GM19468 (cell line): ENCODE data around the gene APC2.

Source experiments
- ATAC-seq: cut with Tn5 transposase; IDR thresholded peaks from one replicate; pipeline ENCODE4 v1.9.1; 2021; ENCODE audit warnings: mild to moderate bottlenecking, moderate library complexity, moderate number of reproducible peaks; ENCODE audit not compliant: unreplicated experiment; ENCODE audit errors: extremely low read depth

Gene APC2

GRCh38 chr19:1441677-1442438 is 8.1 kb upstream of the APC2 start:
- ATAC-seq, result no peak

- ATAC-seq, result no peak
These were observed 4.6 kb upstream of the APC2 start for GRCh38 chr19:1445185-1445931.

- no peak for ATAC-seq
These were observed 3.8 kb upstream of the APC2 start for GRCh38 chr19:1445932-1446712.

- no peak for ATAC-seq
These were observed 3.0 kb upstream of the APC2 start for GRCh38 chr19:1446713-1447481.

- no peak for ATAC-seq
These were observed 2.4 kb upstream of the APC2 start for GRCh38 chr19:1447504-1447903.

GRCh38 chr19:1447944-1448343 is 2.0 kb upstream of the APC2 start:
- ATAC-seq, result no peak

- no peak for ATAC-seq
These were observed 1.1 kb downstream of the APC2 start for GRCh38 chr19:1450735-1451731.

- ATAC-seq, result no peak
These were observed 2.2 kb downstream of the APC2 start for GRCh38 chr19:1451916-1452801.

- no peak for ATAC-seq
These were observed 3.0 kb downstream of the APC2 start for GRCh38 chr19:1452802-1453524.

- no peak for ATAC-seq
These were observed 3.8 kb downstream of the APC2 start for GRCh38 chr19:1453525-1454364.

- no peak for ATAC-seq
These were observed 5.0 kb downstream of the APC2 start for GRCh38 chr19:1455002-1455335.

GRCh38 chr19:1455336-1456120 is 5.6 kb downstream of the APC2 start:
- ATAC-seq, result no peak

- no peak for ATAC-seq
These were observed 6.4 kb downstream of the APC2 start for GRCh38 chr19:1456121-1456900.

GRCh38 chr19:1457031-1457739 is 7.3 kb downstream of the APC2 start:
- ATAC-seq, result no peak

GRCh38 chr19:1457892-1458291 is 8.0 kb downstream of the APC2 start:
- ATAC-seq, result no peak
